Measurements from ENCODE around the gene BRD3OS. TPM values are rescaled to one million over a fixed set of nuclear protein-coding genes. Genes with fewer than 3 reads are reported as not detected.

The BRD3OS gene
- polyA plus RNA-seq, 1 experiment: 23.5 TPM

GRCh38 chr9:134032456-134033222 lies 7.4 kb downstream of the BRD3OS start:
- CTCF ChIA-PET: no interaction called here
- DNase-seq (ENCODE audit: low read depth): no peak
- POLR2A ChIA-PET: no interaction called here
- TF ChIP-seq, protein P1, sequence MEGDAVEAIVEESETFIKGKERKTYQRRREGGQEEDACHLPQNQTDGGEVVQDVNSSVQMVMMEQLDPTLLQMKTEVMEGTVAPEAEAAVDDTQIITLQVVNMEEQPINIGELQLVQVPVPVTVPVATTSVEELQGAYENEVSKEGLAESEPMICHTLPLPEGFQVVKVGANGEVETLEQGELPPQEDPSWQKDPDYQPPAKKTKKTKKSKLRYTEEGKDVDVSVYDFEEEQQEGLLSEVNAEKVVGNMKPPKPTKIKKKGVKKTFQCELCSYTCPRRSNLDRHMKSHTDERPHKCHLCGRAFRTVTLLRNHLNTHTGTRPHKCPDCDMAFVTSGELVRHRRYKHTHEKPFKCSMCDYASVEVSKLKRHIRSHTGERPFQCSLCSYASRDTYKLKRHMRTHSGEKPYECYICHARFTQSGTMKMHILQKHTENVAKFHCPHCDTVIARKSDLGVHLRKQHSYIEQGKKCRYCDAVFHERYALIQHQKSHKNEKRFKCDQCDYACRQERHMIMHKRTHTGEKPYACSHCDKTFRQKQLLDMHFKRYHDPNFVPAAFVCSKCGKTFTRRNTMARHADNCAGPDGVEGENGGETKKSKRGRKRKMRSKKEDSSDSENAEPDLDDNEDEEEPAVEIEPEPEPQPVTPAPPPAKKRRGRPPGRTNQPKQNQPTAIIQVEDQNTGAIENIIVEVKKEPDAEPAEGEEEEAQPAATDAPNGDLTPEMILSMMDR (IDR thresholded peaks at IDR 0.05; ENCODE audit: insufficient read depth, low read depth, low read length): no peak
- H3K36me3 ChIP-seq (ENCODE audit: control insufficient read depth, insufficient read depth, low read length): peaks cover 42% of the 10 kb centered on the region
- H3K27me3 ChIP-seq (ENCODE audit: control insufficient read depth, insufficient read depth, low read length): no peaks in the 10 kb centered on the region
- no peak overlapping the region for H3K4me3 ChIP-seq (ENCODE audit: low read depth, low read length)

- CTCF ChIA-PET: interaction anchor here (2.5 kb wide), 1 partner anchor 8 kb away, joined by 4 read pairs; the partner anchor contains the start of gene BRD3OS
- TF ChIP-seq, protein P1 (IDR thresholded peaks at IDR 0.05; ENCODE audit: insufficient read depth, low read depth, low read length): no peak
These were observed 8.4 kb downstream of the BRD3OS start for GRCh38 chr9:134033516-134034214.

GRCh38 chr9:134034215-134035040 lies 9.1 kb downstream of the BRD3OS start:
- DNase-seq (ENCODE audit: low read depth): no peak

More at GRCh38 chr9:134033516-134034214, 8.4 kb downstream of the BRD3OS start:
- DNase-seq (ENCODE audit: low read depth): no peak
- H3K27me3 ChIP-seq (ENCODE audit: control insufficient read depth, insufficient read depth, low read length): no peaks in the 10 kb centered on the region
- peaks cover 41% of the 10 kb centered on the region for H3K36me3 ChIP-seq (ENCODE audit: control insufficient read depth, insufficient read depth, low read length)
- H3K4me3 ChIP-seq (ENCODE audit: low read depth, low read length): no peak overlapping the region
- POLR2A ChIA-PET: no interaction called here

DNA sequence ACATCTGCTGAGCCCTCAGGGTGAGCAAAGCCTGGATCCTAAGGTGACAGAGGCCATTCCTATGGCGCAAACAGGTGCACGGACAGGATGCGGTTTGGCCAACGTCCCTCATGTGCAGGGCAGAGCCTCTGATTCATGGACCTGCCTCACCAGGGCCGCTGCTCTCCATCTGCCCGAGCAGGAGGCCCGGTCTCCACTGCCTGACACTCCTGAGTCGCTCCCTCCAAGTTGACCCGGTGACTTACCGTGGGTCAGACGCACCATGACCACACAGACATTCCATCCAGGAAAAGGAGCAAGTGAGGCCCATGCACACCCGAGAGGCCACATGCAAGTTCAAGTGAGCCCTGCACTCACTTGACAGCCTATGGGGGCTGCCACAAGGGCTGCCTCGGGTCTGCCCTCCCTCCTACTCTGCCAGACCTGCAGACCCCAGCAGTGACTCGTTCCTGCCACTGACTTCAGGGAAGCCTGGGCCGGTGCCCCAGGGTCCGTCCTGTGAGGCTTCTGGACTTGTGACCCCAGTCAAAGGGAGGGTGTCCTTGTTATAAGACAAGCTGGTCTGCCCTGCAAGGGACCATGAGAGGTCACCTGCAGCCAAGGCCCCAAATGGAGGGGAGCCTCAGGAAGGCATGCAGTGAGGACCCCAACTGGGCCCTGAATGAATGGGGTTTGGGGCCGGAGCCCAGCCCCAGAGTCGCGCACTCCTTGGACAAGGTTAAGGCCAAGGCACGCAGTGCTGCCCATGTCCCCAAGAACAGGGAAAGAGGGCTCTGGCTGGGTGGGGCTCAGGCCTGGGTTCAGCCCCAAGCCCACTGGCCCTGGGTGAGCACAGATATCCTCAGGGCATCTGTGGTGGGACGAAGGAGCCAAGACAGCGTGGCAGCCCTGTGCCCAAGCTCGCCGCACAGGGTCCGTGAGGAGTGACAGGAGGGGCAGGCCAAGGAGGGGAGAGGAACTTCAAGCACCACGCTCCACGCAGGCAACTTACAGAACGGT lies 10.1 kb downstream of the BRD3OS start:
- Histone ChIP-seq H3K4me3 (ENCODE audit: low read depth, low read length) (no peak overlapping the region), H3K27me3 (ENCODE audit: control insufficient read depth, insufficient read depth, low read length) (no peaks in the 10 kb centered on the region), H3K36me3 (ENCODE audit: control insufficient read depth, insufficient read depth, low read length) (peaks cover 41% of the 10 kb centered on the region)
- POLR2A ChIA-PET: no interaction called here
- TF ChIP-seq, protein P1 (IDR thresholded peaks at IDR 0.05; ENCODE audit: insufficient read depth, low read depth, low read length): no peak
- no peak for DNase-seq (ENCODE audit: low read depth)
- CTCF ChIA-PET: interaction anchor here (2.5 kb wide), 1 partner anchor 10 kb away, joined by 4 read pairs; the partner anchor contains the start of gene BRD3OS

More at GRCh38 chr9:134034215-134035040, 9.1 kb downstream of the BRD3OS start:
- Histone ChIP-seq H3K4me3 (ENCODE audit: low read depth, low read length) (no peak overlapping the region), H3K36me3 (ENCODE audit: control insufficient read depth, insufficient read depth, low read length) (peaks cover 38% of the 10 kb centered on the region), H3K27me3 (ENCODE audit: control insufficient read depth, insufficient read depth, low read length) (no peaks in the 10 kb centered on the region)
- ChIA-PET POLR2A (no interaction called here), CTCF (interaction anchor here (2.5 kb wide), 1 partner anchor 9 kb away, joined by 4 read pairs; the partner anchor contains the start of gene BRD3OS)
- TF ChIP-seq, protein P1 (IDR thresholded peaks at IDR 0.05; ENCODE audit: insufficient read depth, low read depth, low read length): no peak

Measured in BJ (cell line).